NT2/D1 (cell line): ENCODE data around the gene PAQR7.
"Not testable (repeated sequence)": the region's sequence is repeated elsewhere in the genome, so short reads cannot be mapped to it uniquely, and the experiment has no call there.

ENCODE experiments used
- DNase-seq: peaks from one replicate; pipeline ENCODE4 v3.0.0-alpha.2; 2011; ENCODE audit warnings: low read depth, low spot score
- H3K27me3 ChIP-seq: 2 replicates; pipeline ENCODE4 v1.6.0; 2011; ENCODE audit warnings: mild to moderate bottlenecking; ENCODE audit not compliant: insufficient read length, insufficient read depth
- H3K36me3 ChIP-seq: 2 replicates; pipeline ENCODE4 v1.6.1; 2011; ENCODE audit warnings: mild to moderate bottlenecking, low read length, mixed read lengths; ENCODE audit not compliant: insufficient read depth, insufficient read length
- H3K4me1 ChIP-seq: 2 replicates; pipeline ENCODE4 v1.5.1; 2011; ENCODE audit not compliant: insufficient read depth, insufficient read length
- H3K4me3 ChIP-seq: 2 replicates; pipeline ENCODE4 v1.5.1; 2011; ENCODE audit warnings: low read depth; ENCODE audit not compliant: insufficient read length
- H3K9ac ChIP-seq: 2 replicates; pipeline ENCODE4 v1.6.0; 2011; ENCODE audit warnings: low read depth; ENCODE audit not compliant: insufficient read length
- H3K9me3 ChIP-seq: 2 replicates; pipeline ENCODE4 v1.5.1; 2011; ENCODE audit warnings: mild to moderate bottlenecking, low read length; ENCODE audit not compliant: insufficient read depth
- SUZ12 ChIP-seq: IDR thresholded peaks from 2 replicates; pipeline ENCODE4 v1.6.1; 2011; ENCODE audit not compliant: insufficient read length, insufficient read depth; ENCODE audit errors: extremely low read depth
- YY1 ChIP-seq: IDR thresholded peaks from 2 replicates; pipeline ENCODE4 v1.6.1; 2011; ENCODE audit not compliant: insufficient read length, insufficient read depth
- ZNF274 ChIP-seq: IDR thresholded peaks from 2 replicates; pipeline ENCODE4 v1.6.1; 2011; ENCODE audit warnings: mild to moderate bottlenecking, low read depth, low read length

Gene PAQR7

DNA sequence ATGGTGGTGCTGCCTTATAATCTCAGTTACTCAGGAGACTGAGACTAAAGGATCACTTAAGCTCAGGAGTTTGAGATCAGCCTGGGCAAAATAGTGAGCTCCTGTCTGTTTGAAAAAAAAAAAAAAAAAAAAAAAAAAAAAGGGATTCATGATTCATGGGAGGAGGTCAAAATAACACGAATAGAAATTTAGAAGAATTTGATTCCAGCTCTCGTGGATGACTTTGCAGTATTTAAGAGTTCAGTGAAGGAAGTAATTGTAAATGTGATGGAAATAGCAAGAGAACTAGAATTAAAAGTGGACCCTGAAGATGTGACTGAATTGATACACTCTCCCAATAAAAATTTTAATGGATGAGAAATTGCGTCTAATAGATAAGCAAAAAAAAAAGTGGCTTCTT, 32.0 kb downstream of the PAQR7 start:
- no peaks in the 10 kb centered on the region for H3K4me1 ChIP-seq
- TF ChIP-seq ZNF274 (no peak), YY1 (no peak), SUZ12 (no peak)
- no peak for DNase-seq
- H3K27me3 ChIP-seq, result no peaks in the 10 kb centered on the region
- H3K9ac ChIP-seq, result no peak overlapping the region
- H3K36me3 ChIP-seq, result no peaks in the 10 kb centered on the region
- H3K9me3 ChIP-seq, result no peaks in the 10 kb centered on the region
- H3K4me3 ChIP-seq, result no peak overlapping the region

DNA sequence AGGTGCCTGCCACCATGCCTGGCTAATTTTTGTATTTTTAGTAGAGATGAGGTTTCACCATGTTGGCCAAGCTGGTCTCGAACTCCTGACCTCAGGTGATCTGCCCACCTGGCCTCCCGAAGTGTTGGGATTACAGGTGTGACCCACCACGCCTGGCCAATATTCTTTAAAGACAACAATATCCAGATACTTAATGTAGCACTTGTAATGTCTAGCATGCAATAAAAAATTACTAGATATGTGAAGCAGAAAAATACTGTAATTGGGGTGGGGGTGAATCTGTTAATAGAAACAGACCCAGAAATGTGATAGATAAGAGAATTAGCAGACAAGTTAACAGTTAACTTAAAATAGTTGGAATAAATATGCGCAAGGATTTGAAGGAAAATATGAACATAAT, 35.7 kb downstream of the PAQR7 start:
- H3K36me3 ChIP-seq, result peaks cover 26% of the 10 kb centered on the region
- not testable (repeated sequence) for H3K4me3 ChIP-seq, H3K9ac ChIP-seq, DNase-seq, H3K9me3 ChIP-seq, H3K4me1 ChIP-seq, H3K27me3 ChIP-seq

DNA sequence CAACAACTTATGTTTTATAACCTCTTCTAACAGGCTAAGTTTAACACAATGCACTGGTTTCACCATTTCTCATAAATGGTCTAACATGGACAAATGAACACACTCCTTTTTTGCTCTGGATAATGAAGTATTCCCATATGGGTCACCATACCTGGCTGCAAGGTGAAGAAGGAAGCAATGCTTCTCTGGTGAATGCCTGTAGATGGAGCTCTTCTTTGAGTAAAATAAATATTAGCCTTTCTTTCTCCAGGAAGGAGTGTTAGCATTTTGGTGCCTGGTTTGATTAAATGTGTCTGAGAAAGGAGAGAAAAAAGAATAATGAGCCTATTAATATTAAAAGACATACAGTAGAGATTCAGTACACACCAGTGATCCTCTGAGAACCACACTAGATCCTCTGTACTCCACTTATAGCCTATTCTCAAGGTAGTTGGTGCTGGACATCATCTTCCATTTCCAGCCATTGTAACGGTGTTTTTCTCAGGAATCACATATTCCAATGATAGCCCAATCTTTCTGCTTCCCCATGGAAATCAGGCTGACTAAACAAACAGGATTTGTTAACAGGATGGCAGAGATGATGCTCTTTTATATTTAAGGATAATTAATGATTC, 38.1 kb downstream of the PAQR7 start:
- Histone ChIP-seq H3K9me3 (no peaks in the 10 kb centered on the region), H3K9ac (no peak overlapping the region), H3K4me1 (no peaks in the 10 kb centered on the region), H3K4me3 (no peak overlapping the region), H3K36me3 (peaks cover 49% of the 10 kb centered on the region), H3K27me3 (no peaks in the 10 kb centered on the region)
- TF ChIP-seq YY1, result no peak
- no peak for TF ChIP-seq SUZ12
- no peak for TF ChIP-seq ZNF274
- no peak for DNase-seq

DNA sequence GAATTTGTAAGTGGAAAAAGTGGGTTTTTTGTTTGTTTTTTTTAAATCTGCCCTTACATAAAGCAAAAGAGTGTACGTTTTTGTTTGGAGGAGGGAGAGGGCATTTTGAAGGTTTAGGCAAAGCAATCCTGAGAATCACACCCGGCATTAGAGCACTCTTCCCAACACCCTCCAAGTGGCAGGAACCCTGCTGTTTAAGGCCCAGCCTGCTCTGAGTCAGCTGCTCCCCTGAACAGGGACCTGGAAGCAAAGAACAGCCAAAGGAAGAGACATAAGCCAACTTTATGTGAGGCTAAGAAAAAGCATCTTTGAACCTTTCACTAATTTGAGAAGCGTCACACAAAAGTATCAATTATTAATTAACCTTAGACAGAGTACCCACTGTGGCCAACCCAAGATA, 38.8 kb downstream of the PAQR7 start:
- no peak for DNase-seq
- no peak overlapping the region for H3K9ac ChIP-seq
- no peaks in the 10 kb centered on the region for H3K4me1 ChIP-seq
- TF ChIP-seq ZNF274 (no peak), SUZ12 (no peak), YY1 (no peak)
- H3K36me3 ChIP-seq, result peaks cover 56% of the 10 kb centered on the region
- no peaks in the 10 kb centered on the region for H3K9me3 ChIP-seq
- H3K4me3 ChIP-seq, result no peak overlapping the region
- H3K27me3 ChIP-seq, result no peaks in the 10 kb centered on the region

DNA sequence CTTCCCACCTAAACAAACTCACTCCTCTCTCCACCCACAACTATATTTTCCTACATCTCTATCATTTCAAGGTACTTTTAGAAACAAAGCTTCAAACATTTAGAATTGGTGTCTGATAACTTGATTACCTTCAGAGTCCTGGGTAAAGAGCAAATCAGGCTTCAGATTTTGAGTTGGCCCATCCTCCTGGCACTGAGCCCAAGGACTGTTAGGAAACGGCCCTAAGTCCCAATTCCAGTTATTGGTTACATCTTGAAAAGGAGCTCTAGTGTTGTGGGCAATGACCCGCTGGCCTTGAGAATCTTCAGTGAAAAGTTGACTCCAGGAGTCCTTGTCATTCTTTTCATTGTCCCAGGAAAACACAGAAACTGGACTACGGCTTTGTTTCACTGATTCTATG, 40.6 kb downstream of the PAQR7 start:
- TF ChIP-seq SUZ12 (no peak), YY1 (no peak), ZNF274 (no peak)
- Histone ChIP-seq H3K4me1 (no peaks in the 10 kb centered on the region), H3K36me3 (peaks cover 74% of the 10 kb centered on the region), H3K9ac (no peak overlapping the region), H3K9me3 (no peaks in the 10 kb centered on the region), H3K27me3 (no peaks in the 10 kb centered on the region), H3K4me3 (no peak overlapping the region)
- no peak for DNase-seq

DNA sequence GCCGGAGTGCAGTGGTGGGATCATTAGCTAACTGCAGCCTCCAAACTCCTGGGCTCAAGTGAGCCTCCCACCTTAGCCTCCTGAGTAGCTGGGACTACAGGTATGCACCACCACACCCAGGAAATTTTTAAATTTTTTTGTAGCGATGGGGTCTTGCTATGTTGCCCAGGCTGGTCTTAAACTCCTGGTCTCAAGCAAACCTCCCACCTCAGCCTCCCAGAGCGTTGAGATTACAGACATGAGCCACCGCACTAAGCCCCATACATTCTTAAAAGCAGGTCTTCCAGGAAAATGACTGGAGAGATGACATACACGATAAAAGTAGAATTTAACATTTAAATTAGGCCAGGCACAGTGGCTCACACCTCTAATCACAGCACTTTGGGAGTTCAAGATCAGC, 42.4 kb downstream of the PAQR7 start:
- no peaks in the 10 kb centered on the region for H3K27me3 ChIP-seq

DNA sequence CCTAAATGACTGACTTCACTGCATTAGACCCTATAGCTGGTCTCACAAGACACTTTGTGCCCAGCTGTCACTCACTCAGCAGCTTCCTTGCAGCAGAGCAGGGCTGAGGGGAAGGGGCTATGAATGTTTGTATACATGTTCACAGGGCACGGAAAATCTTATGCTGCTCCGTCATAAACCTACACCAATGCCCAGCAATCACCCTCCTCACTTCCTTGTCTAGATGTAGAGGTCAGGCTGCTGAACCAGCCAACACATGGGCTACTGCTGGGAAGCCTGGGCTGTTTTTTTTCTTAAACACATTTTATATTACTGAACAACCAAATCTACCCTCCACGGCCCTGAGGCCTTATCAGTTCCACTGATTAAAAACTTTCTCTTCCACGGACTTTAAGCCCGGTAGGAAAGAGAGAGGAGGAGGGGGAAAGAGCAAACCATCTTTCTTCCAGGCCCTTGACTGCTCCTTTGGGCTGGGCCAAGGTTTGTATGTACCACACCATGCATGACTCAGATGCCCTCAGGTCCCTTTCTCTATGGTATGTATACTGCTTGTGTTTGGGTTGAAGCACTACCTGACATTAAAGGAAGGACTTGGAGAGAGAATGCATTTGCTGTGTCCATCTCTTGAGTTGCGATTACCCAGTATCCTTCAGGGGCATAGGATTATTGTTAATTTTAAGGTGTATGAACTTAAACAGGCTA, 43.0 kb downstream of the PAQR7 start:
- H3K9me3 ChIP-seq, result no peaks in the 10 kb centered on the region
- H3K36me3 ChIP-seq, result peaks cover 98% of the 10 kb centered on the region
- no peak overlapping the region for H3K4me3 ChIP-seq
- H3K27me3 ChIP-seq, result no peaks in the 10 kb centered on the region
- no peak for DNase-seq
- no peak overlapping the region for H3K9ac ChIP-seq
- TF ChIP-seq ZNF274, result no peak
- no peaks in the 10 kb centered on the region for H3K4me1 ChIP-seq

More for the DNA sequence above, 42.4 kb downstream of the PAQR7 start:
- Histone ChIP-seq H3K4me3 (no peak overlapping the region), H3K4me1 (no peaks in the 10 kb centered on the region), H3K36me3 (peaks cover 91% of the 10 kb centered on the region), H3K9ac (no peak overlapping the region), H3K9me3 (no peaks in the 10 kb centered on the region)
- TF ChIP-seq YY1 (no peak), SUZ12 (no peak), ZNF274 (no peak)
- DNase-seq, result no peak
